Fibroblast of skin of left biceps (primary cell): ENCODE data around the gene ANKRD37.

Experiments
- DNase-seq, 2 experiments: peaks; one replicate each; pipeline ENCODE4 v3.0.0-alpha.2; 2013; ENCODE audit warnings: low read depth in 2 of 2

The ANKRD37 gene

DNA sequence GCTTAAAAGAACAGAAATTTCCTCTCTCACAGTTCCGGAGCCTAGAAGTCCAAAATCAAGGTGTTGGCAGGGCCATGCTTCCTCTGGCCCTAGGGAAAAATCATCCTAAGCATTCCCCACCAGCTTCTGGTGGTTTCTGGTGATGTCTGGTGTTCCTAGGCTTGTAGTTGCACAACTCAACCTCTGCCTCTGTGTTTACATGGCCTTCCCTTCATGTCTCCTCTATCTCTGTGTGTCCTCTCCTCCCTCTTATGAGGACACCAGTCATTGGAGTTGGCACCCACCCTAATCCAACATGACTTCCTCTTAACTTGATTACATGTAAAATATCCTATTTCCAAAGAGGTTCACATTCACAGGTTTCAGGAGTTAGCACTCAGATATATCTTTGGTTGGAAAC is 16.3 kb upstream of the ANKRD37 start:
- no peak for DNase-seq

DNA sequence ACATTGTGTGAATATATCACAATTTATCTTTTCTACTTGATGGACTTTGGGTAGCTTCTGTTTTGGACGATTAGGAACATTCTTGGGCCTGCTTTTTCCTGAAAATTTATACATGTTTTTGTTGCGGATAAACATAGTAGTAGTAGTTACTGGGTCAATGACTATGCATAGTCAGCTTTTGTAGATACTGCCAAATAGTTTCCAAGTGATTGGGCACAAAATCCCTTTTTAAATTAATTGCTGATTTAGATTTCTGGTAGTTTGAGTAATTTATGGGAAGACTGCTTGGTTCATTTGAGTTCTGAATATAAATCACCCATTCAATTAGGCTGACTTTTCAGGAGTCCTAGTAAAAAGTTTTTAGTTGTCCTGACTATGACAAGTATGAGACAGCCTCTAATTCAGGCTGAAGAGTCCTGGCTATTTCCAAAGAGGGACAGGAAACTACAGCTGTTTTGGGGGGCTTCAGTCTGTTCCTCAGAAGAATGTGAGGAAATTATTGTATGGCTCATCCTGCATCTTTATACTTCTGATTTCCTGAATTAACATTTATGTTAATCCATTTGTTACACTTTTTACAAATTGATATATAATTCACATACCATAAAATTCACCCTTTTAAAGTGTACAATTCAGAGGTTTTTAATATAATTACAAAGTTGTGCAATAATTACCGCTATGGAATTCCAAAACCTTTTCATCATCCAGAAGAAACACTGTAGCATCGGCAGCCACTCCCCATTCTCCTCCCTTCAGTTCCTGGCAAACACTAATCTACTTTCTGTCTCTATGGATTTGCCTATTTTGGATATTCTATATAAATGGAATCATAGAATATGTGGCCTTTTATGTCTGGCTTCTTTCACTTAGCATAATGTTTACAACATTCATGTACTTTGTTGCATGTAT is 15.1 kb upstream of the ANKRD37 start:
- no peak for DNase-seq

DNA sequence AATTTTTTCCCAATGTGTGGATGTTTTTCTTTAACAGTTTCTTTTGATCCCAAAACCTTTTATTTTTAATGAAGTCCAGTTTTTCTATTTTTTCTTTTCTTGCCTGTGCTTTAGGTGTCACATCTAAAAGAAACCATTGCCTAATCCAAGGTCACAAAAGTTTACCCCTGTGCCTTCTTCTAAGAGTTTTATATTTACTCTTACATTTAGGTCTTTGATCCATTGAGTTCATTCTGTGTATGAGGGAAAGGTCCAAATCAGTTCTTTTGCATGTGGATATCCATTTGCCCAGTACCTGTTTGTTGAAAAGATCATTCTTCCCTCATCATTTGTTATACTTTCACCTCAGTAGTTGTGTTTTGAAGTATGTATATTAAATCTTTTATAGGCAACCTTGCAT is 13.9 kb upstream of the ANKRD37 start:
- no peak for DNase-seq

DNA sequence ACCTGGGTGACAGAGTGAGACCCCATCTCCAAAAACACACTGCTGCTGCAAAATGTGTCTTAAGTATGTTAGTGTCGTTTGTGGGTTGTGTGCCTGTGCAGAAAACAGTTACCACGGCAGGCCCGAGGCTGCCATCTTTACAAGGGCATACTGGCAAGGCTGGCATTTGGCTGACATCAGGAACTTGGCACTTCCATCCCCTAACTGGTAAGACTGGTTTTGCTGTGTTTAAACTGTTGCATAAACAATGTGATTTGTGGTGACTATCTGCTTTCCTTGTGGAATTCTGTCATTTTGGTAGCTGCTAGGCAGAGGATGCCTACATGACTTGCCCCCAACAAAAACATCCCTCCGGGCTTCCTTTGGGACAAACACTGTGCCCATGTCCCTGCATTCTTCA is 13.2 kb upstream of the ANKRD37 start:
- no peak for DNase-seq

DNA sequence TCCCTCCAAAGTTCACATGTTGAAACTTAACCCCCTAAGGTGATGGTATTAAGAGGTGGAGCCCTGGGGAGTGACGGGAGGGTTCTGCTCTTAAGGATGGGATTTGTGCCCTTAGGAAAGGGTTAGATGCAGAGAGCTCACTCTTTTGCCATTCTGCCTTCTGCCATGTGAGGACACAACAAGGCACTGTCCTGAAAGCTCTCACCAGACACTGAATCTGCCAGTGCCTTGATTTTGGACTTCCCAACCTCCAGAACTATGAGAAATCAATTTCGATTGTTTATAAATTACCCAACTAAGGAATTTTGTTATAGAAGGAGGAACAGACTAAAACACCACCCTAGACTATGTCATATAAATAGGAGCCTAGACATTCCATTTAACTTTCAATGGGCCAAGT is 12.6 kb upstream of the ANKRD37 start:
- DNase-seq, result no peak

DNA sequence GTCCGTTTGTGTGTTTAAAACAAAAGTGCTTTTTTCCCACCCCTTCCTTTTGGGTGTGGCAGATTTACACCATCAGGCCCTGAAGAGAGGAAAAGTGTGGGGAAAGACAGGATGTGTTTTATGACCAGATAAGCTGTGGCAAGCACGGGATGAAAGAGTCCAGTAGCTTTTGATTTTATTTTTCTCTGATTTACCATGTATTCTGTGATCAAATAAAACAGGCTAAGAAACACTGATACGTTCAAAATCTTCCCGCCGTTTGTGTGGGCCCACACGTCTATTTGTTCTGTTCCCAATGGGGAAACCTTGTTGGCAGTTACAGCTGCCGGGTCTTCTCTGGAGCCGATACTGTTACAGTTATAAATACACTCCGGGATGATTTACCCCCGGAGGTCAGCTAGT is 11.7 kb upstream of the ANKRD37 start:
- DNase-seq, result no peak

DNA sequence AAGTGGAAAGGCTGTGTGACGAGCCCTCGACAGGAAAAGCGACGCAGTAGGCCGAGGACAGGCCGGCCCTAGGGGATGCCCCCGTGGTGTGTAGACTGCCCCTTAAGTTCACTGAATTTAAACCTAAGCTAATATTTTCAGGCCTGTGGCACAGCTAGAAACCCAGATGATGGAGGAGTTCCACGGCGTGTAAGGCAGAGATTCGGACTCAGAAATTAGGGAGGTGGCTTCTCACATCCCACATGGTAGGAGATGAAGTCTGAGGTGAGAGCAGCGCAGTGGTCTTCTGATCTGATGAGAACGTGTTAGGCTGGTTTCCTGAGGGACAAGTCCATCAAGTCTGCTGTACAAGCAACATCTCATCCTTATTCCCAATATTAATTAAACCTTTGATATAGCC is 8.7 kb upstream of the ANKRD37 start:
- DNase-seq, result no peak

DNA sequence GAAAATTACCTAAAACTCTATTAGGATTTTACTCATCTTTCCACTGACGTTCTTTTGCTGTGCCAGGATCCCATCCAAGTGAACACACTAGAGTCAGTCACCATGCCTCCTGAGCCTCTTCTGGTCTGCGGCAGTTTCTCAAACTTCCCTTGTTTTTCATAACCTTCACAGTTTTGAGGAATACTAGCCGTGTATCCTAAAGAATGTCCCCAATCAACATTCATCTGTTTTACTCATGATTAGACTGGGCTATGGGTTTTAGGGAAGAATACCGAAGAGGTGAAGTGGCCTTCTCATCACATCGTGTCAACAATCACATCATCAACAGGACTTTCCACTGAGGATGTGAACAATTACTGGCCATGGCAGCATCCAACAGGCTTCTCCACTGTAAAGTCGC is 5.7 kb upstream of the ANKRD37 start:
- DNase-seq, result no peak

DNA sequence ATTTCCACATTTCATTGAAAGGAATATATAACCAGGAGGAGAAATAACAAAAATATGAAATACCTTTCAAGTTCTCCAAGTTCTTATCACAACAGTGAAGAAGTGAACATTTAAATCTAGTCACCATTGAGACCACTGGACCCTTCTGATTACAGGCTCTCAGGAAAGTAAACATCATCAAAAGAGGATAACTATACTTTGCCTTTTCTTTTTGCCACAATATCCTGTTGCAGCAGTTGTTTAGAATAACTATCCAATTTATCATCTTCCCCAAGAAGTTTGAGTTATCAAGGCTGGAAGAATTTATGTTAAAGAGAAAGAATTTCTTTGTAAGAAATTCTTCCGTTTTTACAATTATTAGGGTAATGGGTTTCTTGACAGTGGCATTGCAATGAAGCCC is 4.5 kb upstream of the ANKRD37 start:
- DNase-seq, result no peak

DNA sequence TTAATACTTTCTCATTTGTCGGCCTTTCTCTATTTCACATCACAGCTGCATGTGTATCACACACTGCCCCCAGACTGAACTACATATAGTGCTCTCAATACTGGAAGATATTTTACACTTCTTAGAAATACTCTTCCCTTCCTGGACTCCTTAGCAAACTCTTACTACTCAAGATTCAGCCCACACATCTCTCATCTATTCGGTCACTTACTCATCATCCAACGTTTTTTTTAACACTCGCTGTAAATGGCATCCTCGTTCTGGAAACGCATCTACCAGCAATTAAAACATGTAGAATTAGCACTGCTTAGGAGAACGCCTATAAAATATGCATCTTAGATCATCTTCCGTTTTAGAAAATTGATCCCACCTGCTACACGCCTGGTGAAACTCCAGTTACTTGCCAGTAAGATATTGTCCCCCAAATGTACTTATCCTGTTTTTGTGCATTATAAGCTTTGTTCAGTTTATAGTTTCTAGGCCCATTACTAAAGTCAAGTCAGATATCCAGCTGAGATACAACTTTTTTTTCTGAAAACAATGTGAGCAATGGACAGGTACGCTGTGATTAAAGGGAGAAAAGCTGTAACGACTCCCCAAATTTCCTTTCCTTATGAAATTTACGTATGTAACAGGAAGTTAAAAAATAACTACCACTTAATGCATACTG is 1.9 kb upstream of the ANKRD37 start:
- DNase-seq, result no peak

DNA sequence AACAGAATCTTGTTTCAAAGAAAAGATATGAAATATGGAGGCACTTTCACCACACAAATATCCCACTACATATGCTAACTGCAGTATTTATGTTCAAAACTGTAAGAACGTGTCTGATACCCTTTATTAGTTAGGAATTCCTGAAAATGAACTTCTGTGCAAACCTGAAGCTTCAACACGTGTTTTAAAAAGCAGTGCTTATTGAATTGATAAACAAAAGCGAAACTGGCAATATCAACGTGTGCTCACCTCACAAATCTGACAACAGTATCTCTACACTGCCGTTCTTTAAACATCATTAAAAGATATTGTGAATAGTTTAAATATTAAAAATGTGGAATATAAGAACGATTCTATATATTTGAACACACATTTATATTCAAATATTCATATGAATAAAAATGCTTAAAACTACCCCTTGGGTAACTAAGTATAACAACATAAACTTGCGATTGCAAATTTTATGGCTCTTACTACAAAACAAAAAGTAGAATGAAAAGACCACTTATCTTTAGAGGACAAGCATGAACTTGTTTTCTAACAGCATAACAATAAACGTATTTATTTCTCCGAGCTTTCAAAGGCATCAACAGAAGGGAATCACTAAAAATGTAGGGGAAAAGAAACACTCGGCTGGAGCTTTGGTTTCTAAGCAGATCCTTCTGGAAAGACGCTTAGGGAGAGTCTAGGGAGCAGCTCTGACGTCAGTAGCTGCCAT is 1.2 kb upstream of the ANKRD37 start, which contains the start of gene LRP2BP:
Gene LRP2BP, minus strand, starts transcription at position 687 of the 718 bp plus-strand sequence. CDS start 17,738 bp downstream, outside the sequence.
- DNase-seq, result peak in 1 of 2 experiments; percentile 56

DNA sequence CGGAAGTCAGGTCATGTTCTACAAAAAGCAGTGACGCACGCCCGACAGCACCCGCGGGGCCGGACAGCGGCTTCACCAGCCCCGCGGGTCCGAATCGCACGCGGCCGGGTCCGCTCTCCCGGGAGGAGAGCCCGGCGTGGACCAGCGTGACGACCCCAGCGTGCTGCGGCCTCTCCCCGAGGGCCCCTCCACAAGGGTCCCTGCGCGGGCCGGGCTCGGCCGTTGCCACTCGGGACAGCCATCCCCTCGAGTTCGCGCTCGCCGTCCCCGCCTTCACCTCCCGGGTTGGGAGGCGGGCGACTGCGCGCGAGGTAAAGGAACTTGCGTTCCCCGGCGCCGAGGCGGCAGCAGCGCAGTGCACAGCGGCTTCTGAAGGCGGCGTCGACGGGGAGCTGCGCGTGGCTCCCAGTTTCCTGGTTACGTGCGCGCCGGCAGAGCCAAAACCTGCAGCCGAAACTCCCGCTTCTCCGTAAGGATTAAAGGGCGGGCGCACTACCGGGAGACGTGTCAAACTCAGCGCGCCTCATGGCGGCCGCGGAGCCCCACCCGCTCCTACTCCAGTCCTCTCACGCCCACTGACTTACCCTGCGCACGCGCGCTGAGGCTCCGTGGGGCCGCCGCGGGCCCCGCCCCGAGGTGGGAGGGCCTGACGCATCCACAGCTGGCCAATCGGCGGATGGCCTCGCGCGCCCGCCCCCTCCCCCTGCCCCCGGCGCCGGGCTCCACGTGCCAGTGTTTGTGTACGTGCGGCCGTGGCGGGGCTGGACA is 501 bp upstream of the ANKRD37 start:
- DNase-seq, result peak; percentile 96

DNA sequence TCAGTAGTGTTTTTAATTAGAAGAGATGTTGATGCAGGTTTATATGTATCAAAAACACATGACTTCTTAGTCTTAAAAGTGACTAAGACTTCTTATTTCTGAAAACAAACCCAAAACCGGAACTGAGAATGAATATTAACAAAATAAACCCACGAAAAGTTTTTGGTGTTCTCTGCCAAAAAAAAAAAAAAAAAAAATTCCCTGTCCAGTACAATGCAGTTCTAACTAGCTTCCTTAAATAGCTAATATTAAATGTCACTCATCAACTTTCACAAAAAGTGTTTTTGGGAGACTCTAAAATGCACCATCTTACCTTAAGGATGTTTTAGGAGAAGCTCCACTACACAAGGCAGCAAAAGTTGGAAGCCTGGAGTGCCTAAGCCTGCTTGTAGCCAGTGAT is 2.0 kb downstream of the ANKRD37 start:
- no peak for DNase-seq

DNA sequence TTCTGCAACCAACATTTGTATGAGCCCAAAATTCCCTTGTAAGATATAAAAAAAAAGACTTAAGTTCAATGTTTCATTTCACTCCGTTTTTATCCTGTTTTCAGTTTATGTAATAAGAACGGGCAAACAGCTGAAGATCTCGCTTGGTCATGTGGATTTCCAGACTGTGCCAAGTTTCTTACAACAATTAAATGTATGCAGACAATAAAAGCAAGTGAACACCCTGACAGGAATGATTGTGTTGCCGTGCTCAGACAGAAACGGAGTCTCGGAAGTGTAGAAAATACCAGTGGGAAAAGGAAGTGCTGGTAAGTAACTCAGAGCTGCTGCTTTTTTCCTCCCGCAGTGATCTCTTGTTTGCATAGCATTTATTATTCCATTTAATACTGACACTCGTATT is 2.8 kb downstream of the ANKRD37 start:
- DNase-seq, result no peak

DNA sequence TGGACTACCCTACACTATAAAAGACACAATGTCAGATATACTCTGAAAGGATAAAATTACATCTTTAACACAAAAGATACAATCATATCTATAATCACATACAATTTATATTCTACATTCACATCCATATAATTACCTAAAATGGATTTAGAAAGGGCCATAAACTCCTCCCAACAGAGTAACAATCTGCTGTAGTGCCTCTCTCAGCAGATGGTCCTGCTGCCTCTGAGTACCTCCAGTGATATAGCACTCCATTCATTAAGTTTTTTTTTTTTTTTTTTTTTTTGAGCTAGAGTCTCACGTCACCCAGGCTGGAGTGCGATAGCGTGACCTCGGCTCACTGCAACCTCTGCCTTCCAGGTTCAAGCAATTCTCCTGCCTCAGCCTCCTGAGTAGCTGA is 7.4 kb downstream of the ANKRD37 start:
- no peak for DNase-seq

DNA sequence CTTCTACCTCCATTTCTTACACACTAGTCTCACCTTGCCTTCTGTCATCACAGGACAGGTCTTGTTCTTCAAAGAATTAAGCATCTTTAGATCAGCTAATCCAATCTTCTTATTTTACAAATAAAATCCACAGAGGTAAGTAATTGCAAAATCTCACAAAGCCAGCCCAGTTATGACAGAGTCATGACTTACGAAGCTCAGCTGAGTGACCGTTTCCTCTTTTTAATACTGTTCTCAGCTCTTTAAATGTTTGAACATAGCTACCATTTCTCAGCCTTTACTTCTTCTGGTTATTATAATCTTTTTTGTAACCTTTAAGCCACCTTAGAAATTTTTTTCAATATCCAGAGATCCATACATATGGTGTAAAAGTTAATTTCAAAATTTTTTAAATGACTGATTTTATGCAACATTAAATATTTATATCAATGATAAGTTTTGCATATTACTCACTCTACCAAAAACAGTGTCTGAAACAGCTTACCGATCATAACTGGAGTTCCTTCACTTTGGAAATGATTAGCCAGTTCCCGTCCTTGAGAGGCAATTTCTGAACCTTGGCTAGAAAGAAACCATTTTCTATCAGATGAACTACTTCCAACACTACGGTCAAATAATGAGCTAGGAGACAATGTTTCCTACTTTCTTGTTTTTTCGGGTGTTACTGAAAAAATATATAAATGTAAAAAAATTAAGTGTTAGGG is 8.8 kb downstream of the ANKRD37 start:
- DNase-seq, result no peak

DNA sequence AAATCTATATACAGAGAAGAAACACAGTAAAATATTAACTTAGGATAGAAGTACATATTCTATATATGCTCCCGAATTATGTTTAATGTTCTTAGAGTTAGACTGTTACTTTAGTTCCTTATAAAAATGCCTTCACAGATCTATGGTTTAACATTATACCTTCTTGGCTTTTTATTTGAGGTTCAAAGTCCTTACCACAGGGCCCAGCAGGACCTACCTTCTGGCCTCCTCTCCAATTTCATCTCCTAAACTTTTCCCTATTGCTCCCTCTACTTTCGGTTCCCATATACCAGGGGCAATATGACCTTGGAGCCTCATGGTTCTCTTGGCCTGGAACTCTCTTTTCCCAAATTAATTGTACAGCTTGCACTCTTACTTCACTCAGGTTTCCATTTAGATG is 11.8 kb downstream of the ANKRD37 start:
- no peak for DNase-seq

DNA sequence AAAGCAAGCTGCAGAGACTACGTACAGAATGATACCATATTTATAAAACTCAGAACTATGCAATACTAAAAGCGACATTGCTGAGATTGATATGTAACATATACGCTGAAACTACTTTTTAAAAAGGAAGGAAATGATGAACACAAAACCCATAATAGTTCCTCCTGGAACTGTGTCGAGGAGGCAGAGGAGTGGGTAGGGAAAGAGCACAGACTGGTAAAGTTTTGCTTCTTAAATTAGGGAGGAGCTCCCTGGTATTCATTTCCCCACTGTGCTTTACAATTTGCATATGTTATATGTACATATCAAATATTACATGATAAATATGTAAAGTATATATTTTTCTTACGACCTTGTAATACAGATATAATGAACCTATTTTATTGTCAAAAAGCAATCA is 15.2 kb downstream of the ANKRD37 start:
- no peak for DNase-seq

DNA sequence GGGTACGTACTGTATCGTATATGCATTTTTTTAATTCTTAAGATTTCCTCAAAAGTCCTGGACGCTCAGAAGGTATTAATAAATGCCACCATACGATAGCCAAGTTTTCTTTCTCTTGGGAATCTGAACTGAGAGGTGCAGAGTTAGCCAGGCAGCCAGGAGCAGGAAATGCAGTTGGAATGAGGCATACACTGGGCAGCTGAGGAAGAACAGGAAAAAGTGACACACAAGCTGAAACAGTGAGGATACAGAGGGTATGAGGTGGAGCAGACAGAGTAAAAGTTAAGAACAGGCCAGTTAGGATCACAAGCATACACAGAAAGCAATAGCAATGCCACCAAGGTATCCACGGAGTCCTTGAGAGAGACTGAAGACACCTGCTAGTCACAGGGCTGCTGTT is 15.8 kb downstream of the ANKRD37 start:
- DNase-seq, result no peak

DNA sequence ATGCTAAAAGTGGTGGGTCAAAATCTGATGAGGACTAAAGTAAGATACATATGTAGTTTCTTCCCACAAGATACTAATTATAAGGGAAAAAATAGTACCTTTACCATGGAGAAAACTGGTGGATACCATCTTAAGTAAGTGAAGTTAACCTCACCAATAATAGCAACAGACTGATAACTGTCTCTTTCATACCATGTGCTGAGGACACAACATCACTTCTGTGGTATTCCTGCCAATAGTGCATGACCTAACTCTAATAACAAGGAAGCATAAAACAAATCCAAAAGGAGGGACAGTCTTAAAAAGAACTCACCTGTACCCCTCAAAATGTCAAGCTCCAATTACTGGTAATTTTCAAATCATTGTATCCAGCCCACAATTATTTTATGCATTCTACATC is 20.3 kb downstream of the ANKRD37 start:
- no peak for DNase-seq
